ENCODE measurements around the gene PDE7B. TPM values are rescaled to one million over a fixed set of nuclear protein-coding genes. Genes with fewer than 3 reads are reported as not detected.
"Not testable (repeated sequence)": the region's sequence is repeated elsewhere in the genome, so short reads cannot be mapped to it uniquely, and the experiment has no call there.

Gene PDE7B
- total and polyA plus RNA-seq, 7 donors: 1.9 to 4.6 (median 2.7) TPM

DNA sequence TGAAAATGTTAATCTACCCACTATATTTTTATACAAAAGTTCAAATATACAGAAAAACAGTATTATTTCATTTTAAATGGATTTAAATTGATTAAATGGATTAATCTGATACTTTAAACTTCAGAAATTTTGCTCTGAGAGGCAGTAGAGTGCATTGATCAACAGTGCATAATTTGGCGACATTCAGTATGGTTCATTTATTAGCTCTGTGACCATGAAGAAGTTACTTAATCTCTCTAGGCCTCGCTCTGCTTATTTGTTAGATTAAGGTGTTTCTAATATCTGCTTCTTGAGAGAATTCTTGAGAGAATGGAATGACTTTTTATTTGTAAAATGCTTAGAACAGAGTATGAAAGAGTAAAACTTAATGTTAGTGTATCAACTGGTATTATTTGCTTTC is 8.9 kb downstream of the PDE7B start:
- peak in 1 of 4 donors; percentile 58 for ATAC-seq
- peaks cover 33% of the 10 kb centered on the region for H3K4me1 ChIP-seq
- H3K36me3 ChIP-seq (ENCODE audit: insufficient read depth in 1 of 2, low read depth in 1 of 2): no peaks in the 10 kb centered on the region
- H3K4me3 ChIP-seq: peak overlapping the region; percentile 49
- TF ChIP-seq, protein P1, sequence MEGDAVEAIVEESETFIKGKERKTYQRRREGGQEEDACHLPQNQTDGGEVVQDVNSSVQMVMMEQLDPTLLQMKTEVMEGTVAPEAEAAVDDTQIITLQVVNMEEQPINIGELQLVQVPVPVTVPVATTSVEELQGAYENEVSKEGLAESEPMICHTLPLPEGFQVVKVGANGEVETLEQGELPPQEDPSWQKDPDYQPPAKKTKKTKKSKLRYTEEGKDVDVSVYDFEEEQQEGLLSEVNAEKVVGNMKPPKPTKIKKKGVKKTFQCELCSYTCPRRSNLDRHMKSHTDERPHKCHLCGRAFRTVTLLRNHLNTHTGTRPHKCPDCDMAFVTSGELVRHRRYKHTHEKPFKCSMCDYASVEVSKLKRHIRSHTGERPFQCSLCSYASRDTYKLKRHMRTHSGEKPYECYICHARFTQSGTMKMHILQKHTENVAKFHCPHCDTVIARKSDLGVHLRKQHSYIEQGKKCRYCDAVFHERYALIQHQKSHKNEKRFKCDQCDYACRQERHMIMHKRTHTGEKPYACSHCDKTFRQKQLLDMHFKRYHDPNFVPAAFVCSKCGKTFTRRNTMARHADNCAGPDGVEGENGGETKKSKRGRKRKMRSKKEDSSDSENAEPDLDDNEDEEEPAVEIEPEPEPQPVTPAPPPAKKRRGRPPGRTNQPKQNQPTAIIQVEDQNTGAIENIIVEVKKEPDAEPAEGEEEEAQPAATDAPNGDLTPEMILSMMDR (IDR thresholded peaks at IDR 0.05): no peak
- DNase-seq: no peak
- H3K27ac ChIP-seq: no peak overlapping the region
- WGBS, 3 donors: 53 to 70% (median 64%) methylated on average over 2 of the region's 2 CpGs
- intact Hi-C loops (cut with DNase I): loop anchor here in 1 of 2 donors (5.0 kb wide), 1 partner anchor 363 kb away; the partner anchor contains the start of gene AHI1
- H3K9me3 ChIP-seq: no peaks in the 10 kb centered on the region
- no peaks in the 10 kb centered on the region for H3K27me3 ChIP-seq (ENCODE audit: insufficient read depth in 3 of 3, low read length in 2 of 3)

DNA sequence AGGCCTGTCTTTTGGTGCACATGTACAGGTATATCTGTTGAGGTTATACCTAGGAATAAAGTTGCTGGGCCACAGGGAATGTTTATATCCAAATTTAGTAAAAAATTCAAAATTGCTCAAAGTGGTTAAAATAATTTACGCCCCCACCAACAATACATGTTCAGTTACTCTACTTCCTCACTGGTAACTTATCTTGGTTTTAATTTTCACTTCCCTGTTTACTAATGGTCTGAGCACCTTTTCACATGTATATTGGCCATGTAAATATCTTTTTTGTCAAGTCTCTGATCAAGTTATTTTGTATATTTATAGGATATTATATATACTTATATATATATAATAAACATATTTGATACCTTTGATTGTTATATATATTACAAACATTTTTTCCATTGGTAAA is 9.7 kb downstream of the PDE7B start:
- Histone ChIP-seq H3K4me1 (peaks cover 33% of the 10 kb centered on the region), H3K4me3 (peak overlapping the region; percentile 49), H3K36me3 (ENCODE audit: insufficient read depth in 1 of 2, low read depth in 1 of 2) (no peaks in the 10 kb centered on the region), H3K9me3 (no peaks in the 10 kb centered on the region), H3K27me3 (ENCODE audit: insufficient read depth in 3 of 3, low read length in 2 of 3) (no peaks in the 10 kb centered on the region), H3K27ac (peak overlapping the region; percentile 54)
- TF ChIP-seq, protein P1 (IDR thresholded peaks at IDR 0.05): no peak
- ATAC-seq: peak in 2 of 4 donors; percentile 21 to 33
- intact Hi-C loops (cut with DNase I): loop anchor here in 1 of 2 donors (5.0 kb wide), 1 partner anchor 364 kb away; the partner anchor contains the start of gene AHI1
- WGBS, 3 donors: 85 to 89% (median 86%) methylated on average over 1 of the region's 1 CpG
- no peak for DNase-seq

DNA sequence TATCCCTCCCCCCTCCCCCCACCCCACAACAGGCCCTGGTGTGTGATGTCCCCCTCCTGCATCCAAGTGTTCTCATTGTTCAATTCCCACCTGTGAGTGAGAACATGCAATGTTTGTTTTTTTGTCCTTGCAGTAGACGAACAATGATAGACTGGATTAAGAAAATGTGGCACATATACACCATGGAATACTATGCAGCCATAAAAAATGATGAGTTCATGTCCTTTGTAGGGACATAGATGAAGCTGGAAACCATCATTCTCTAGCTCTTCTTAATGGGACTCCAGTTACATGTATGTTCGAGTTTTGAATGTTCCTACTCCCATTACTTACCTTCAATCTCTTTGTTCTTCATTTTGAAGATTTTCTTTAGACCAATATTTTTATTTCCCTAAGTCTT is 13.4 kb downstream of the PDE7B start:
- not testable (repeated sequence) for H3K9me3 ChIP-seq; DNase-seq; H3K27me3 ChIP-seq (ENCODE audit: insufficient read depth in 3 of 3, low read length in 2 of 3); H3K4me3 ChIP-seq; ATAC-seq; H3K36me3 ChIP-seq (ENCODE audit: insufficient read depth in 1 of 2, low read depth in 1 of 2); H3K27ac ChIP-seq
- 96 to 100% (median 98%) methylated on average over 2 of the region's 2 CpGs for WGBS, 3 donors
- intact Hi-C loops (cut with DNase I): loop anchor here in 1 of 2 donors (5.0 kb wide), 2 partner anchors 42 to 368 kb away; partner anchors contain the start of gene AHI1
- H3K4me1 ChIP-seq: peaks cover 36% of the 10 kb centered on the region

GRCh38 chr6:135866445-135867123 is 15.1 kb downstream of the PDE7B start:
- TF ChIP-seq, protein P1 (IDR thresholded peaks at IDR 0.05): no peak
- no peaks in the 10 kb centered on the region for H3K27me3 ChIP-seq (ENCODE audit: insufficient read depth in 3 of 3, low read length in 2 of 3)
- peak overlapping the region; percentile 62 for H3K4me3 ChIP-seq
- 19 to 23% (median 19%) methylated on average over 7 of the region's 7 CpGs for WGBS, 3 donors
- intact Hi-C loops (cut with DNase I): loop anchor here in 1 of 2 donors (5.0 kb wide), 1 partner anchor 41 kb away; no protein-coding TSS in a partner anchor
- H3K27ac ChIP-seq: peak overlapping the region; percentile 41
- H3K4me1 ChIP-seq: peaks cover 26% of the 10 kb centered on the region
- no peaks in the 10 kb centered on the region for H3K36me3 ChIP-seq (ENCODE audit: insufficient read depth in 1 of 2, low read depth in 1 of 2)
- ATAC-seq (peak in 2 of 4 donors; percentile 36 to 57), DNase-seq (no peak)
- H3K9me3 ChIP-seq: no peaks in the 10 kb centered on the region

DNA sequence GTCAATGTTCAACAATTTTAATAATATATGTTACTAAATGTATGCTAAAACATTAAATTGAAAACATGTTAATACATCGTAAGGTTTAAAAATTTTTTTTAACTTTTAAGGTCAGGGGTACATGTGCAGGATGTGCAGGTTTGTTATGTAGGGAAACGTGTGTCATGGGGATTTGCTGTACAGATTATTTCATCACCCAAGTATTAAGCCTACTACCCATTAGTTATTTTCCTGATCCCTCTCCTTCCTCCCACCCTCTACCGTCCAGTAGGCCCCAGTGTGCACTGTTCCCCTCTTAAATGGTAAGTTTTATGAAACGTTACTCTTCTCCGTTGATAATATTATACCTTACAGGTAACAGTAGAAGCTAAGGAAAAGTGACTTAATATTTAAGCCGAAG is 15.8 kb downstream of the PDE7B start:
- Histone ChIP-seq H3K27ac (no peak overlapping the region), H3K27me3 (ENCODE audit: insufficient read depth in 3 of 3, low read length in 2 of 3) (no peaks in the 10 kb centered on the region), H3K4me1 (peaks cover 19% of the 10 kb centered on the region), H3K4me3 (peak overlapping the region; percentile 62), H3K9me3 (no peaks in the 10 kb centered on the region), H3K36me3 (ENCODE audit: insufficient read depth in 1 of 2, low read depth in 1 of 2) (no peaks in the 10 kb centered on the region)
- 28 to 36% (median 32%) methylated on average over 6 of the region's 6 CpGs for WGBS, 3 donors
- TF ChIP-seq, protein P1 (IDR thresholded peaks at IDR 0.05): no peak
- intact Hi-C loops (cut with DNase I): loop anchor here in 1 of 2 donors (5.0 kb wide), 1 partner anchor 40 kb away; no protein-coding TSS in a partner anchor
- DNase-seq (no peak), ATAC-seq (peak in 3 of 4 donors; percentile 32 to 63 (median 62))

Data from psoas muscle (tissue), 8 donors.